Measurements from ENCODE around the gene LHX6. TPM values are rescaled to one million over a fixed set of nuclear protein-coding genes. Genes with fewer than 3 reads are reported as not detected.

The LHX6 gene
- total RNA-seq (2022; extraction: Qiagen RNA extraction) = 0.41 to 0.61 TPM (median 0.44 TPM) in 5 replicates

DNA sequence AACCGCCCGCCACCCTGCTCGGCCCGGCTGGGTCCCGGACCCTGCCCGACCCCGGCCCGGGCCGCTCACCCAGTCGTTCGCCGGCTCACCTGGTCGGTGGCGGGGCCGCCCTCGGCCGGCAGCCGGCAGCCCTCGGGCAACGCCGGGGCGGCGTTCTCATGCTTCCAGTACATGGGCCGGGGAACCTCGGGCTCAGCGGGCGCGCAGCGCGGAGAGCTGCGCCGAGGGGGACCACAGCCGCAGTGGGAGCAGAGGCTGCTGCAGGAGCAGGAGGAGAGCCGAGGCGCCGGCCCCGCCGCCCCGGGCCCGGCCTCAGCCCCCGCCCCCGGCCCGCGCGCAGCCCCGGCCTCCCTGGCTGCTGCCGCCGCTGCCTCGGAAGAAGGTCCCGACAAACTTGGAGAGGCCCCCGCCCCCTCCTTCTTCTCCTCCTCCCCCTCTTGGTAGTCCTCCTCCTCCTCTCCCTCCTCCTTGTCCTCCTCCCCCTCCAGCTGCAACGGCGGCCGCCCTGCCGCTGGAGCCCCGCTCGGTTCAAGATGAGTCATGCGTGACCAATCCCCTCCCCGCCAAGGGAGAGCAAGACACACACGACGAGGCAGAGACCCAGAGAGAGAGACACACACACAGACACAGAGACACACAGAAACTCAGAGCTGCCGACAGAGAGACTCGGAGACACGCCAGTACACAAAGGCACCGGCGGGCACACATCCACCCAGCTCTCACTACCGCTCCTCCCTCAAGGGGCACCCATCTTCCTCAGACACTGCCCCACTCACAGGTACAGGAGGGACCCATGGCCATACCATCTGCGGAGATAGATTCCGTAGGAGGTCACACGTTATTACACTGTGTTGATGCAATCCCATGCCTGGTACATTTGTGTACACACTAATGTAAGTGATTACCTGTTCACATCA lies at the start of gene LHX6:
Gene LHX6, minus strand, starts transcription at position 390 of the 917 bp plus-strand sequence. Its CDS starts 217 bp downstream, at position 173.

DNA sequence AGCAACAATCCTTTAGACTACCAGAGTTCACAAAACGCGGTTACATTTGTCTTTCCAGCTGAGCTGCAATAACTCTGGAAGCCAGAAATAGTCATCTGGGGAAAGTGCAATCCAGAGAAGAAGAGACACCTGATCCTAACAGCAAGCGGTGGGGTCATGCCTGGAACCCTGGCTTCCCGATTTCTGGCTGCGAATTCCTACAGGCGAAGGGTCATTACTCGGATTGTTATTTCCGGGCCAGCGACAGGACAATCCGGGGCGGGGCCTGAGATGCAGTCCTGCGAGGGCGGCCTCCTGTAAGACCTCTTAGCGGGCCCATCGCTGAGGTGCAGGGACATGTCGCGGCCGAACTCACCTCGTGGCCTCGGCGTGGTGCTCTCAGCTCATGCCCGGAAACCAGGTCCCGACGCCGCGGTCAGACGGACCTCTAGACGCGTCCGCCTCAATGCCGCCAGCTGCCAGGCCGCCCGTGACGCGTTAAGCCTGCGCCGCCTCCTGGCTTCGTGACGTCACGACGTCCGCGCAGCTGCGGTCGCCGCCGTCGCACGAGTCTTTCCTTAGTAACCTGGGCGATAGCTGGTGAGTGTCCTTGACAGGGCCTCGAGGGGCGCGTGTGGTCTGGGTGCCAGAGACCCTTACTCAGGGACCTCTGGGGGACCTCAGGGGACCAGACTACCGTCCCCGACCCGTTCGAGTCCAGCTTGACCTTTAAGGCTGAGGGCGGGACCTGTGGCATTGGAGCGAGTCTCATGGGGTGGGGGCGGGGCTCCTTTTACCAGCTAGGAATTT lies 35.8 kb upstream of the LHX6 start, which contains the start of the genes MRRF and RBM18:
Gene MRRF, plus strand, starts transcription at position 523 of the 789 bp plus-strand sequence. CDS start 6,010 bp downstream, outside the sequence.
Gene RBM18, minus strand, starts transcription at position 481 of the 789 bp plus-strand sequence. CDS start 3,348 bp downstream, outside the sequence.

DNA sequence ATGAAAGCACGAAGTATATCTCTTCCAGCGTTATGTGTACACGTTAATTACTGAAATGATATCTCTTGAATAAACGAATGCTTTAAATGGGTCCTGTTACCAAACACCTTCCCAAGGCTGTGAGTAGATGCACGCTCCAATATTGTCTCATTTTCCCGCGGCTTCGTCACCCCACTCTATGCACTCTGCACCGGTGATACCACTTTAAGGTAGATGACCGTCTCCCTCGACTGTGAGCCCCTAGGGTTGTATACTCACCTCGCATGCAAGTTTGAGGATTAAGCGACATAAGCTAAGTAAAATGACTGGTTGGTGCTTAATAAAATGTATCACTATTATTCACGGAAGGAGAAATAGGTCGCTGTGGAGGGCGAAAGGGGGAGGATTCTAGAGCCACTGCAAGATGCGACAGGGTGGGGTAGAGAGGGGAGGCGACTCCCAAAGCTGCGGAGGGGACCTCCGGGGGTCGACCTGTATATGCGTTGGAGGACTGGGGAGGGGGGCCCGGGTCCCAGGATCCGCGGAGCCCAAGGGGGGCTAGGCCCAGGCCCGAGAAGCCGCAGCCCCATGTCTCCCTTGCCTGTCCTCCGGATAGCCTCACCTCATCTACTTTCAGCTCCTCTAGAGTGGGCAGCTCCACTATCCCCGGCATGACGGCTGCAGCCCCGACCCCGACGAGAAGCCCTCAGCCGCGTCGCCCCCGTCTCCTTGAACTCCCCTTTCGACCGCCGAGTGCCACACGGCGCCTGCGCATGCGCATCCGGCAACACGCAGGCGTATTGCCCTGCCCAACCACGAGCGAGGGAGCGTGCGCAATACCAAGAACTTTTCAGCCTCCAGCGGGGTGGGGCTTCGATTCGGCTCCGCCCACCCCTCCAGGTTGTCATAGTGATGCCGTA lies 69.5 kb downstream of the LHX6 start, which contains the start of the genes MORN5 and NDUFA8:
Gene MORN5, plus strand, starts transcription at position 883 of the 899 bp plus-strand sequence. CDS start 65 bp downstream, outside the sequence.
Gene NDUFA8, minus strand, starts transcription at position 754 of the 899 bp plus-strand sequence. Its CDS starts 102 bp downstream, at position 652.

Other genes with a start within 250 kb of the LHX6 start
- gene TTLL11, start 135.6 kb downstream of the LHX6 start, total RNA-seq (2022; extraction: Qiagen RNA extraction) = 3.3 to 4.5 TPM (median 3.6 TPM) in 5 replicates
- gene NDUFA8, start 69.2 kb downstream of the LHX6 start, total RNA-seq (2022; extraction: Qiagen RNA extraction) = 99.4 to 120 TPM (median 109 TPM) in 5 replicates
- not detected in 5 replicates for gene MORN5, start 69.0 kb downstream of the LHX6 start, total RNA-seq (2022; extraction: Qiagen RNA extraction)
- gene RBM18, start 35.9 kb upstream of the LHX6 start, total RNA-seq (2022; extraction: Qiagen RNA extraction) = 14.4 to 20.8 TPM (median 19.6 TPM) in 5 replicates
- gene MRRF, start 35.9 kb upstream of the LHX6 start, total RNA-seq (2022; extraction: Qiagen RNA extraction) = 62.9 to 83.8 TPM (median 64.0 TPM) in 5 replicates
- gene PTGS1, start 142.1 kb upstream of the LHX6 start, total RNA-seq (2022; extraction: Qiagen RNA extraction) = 1.0 to 1.5 TPM (median 1.3 TPM) in 5 replicates
- not detected in 5 replicates for gene OR1J1, start 249.0 kb upstream of the LHX6 start, total RNA-seq (2022; extraction: Qiagen RNA extraction)

All from A549 treated with CORT108297 at 1 μM for 4 hours (cell line).